CD8-positive, alpha-beta T cell (primary cell): ENCODE measurements around the gene CYP4A22. TPM values are rescaled to one million over a fixed set of nuclear protein-coding genes. Genes with fewer than 3 reads are reported as not detected.

Source experiments
- total RNA-seq, 46 experiments: library from RNA in 2 of 46; stranded (reverse) in 2 of 46; gene quantifications; one replicate each; pipeline ENCODE4 v1.2.3 and lab custom pipeline; 2021 to 2026

Gene CYP4A22
- total RNA-seq, 2 experiments from 2014 or later = not detected

Other genes starting within 250 kb of the CYP4A22 start
- gene CYP4A11, start 196.0 kb upstream of the CYP4A22 start, total RNA-seq = not detected
- not detected for gene CYP4X1, start 113.8 kb upstream of the CYP4A22 start, total RNA-seq
- gene CYP4Z1, start 70.2 kb upstream of the CYP4A22 start, total RNA-seq = not detected
- gene PDZK1IP1, start 52.6 kb downstream of the CYP4A22 start, total RNA-seq = not detected
- not detected for gene TAL1, start 94.8 kb downstream of the CYP4A22 start, total RNA-seq
- gene STIL, start 176.7 kb downstream of the CYP4A22 start, total RNA-seq = 1 to 10 TPM; 1.4 to 1.8 TPM
- gene CMPK1, start 196.3 kb downstream of the CYP4A22 start, total RNA-seq = 100 to 1,000 TPM in 1 of 2 experiments, 10 to 100 TPM in 1; 98.8 to 106 TPM